Uterine smooth muscle cell (primary cell): ENCODE data around the gene NAV2. TPM values are rescaled to one million over a fixed set of nuclear protein-coding genes. Genes with fewer than 3 reads are reported as not detected.

Source experiments
- total RNA-seq: library from RNA; depleted of rRNA; stranded (reverse); fragments of >200 nt; gene quantifications from 2 replicates; pipeline ENCODE4 v1.2.3, GENCODE V29; 2014

The NAV2 gene
- 19.9 and 26.6 TPM in 2 replicates for total RNA-seq

GRCh38 chr11:19712281-19713195, at the start of gene NAV2:
TSS of gene NAV2 (plus strand) at chr11:19712837. CDS start at chr11:19713696, 859 bp downstream.

GRCh38 chr11:20160425-20161229, 448.0 kb downstream of the NAV2 start, which contains the start of gene DBX1:
TSS of gene DBX1 (minus strand) at chr11:20160475. CDS start at chr11:20160324, 151 bp downstream.

